Ectodermal cell (in vitro differentiated cells): ENCODE measurements around the gene LMO1.

Experiments
- H3K27ac ChIP-seq: 2 replicates; pipeline ENCODE4 v1.7.0; 2013; ENCODE audit warnings: mild to moderate bottlenecking, low read depth, low read length; ENCODE audit not compliant: insufficient read depth, poor library complexity, severe bottlenecking
- H3K27me3 ChIP-seq: 2 replicates; pipeline ENCODE4 v1.7.0; 2013; ENCODE audit warnings: mild to moderate bottlenecking, low read length; ENCODE audit not compliant: insufficient read depth, control insufficient read depth, poor library complexity, severe bottlenecking
- H3K36me3 ChIP-seq: one replicate; pipeline ENCODE4 v1.7.0; 2013; ENCODE audit warnings: low read length; ENCODE audit not compliant: control insufficient read depth, insufficient read depth
- H3K4me1 ChIP-seq: one replicate; pipeline ENCODE4 v1.7.0; 2013; ENCODE audit warnings: low read length; ENCODE audit not compliant: control insufficient read depth, insufficient read depth
- H3K4me3 ChIP-seq: 2 replicates; pipeline ENCODE4 v1.7.0; 2013; ENCODE audit warnings: low read depth, low read length, control low read depth; ENCODE audit not compliant: insufficient read depth
- H3K9me3 ChIP-seq: 2 replicates; pipeline ENCODE4 v1.7.0; 2013; ENCODE audit warnings: mild to moderate bottlenecking, low read length, moderate library complexity; ENCODE audit not compliant: control insufficient read depth
- WGBS, 2 experiments: methylation state at CpG; one replicate each; pipeline ENCODE4 v1.1.7; 2013; ENCODE audit warnings: missing lambda C conversion rate in 2 of 2; 5-methylcytosine and 5-hydroxymethylcytosine counted together

Gene LMO1

DNA sequence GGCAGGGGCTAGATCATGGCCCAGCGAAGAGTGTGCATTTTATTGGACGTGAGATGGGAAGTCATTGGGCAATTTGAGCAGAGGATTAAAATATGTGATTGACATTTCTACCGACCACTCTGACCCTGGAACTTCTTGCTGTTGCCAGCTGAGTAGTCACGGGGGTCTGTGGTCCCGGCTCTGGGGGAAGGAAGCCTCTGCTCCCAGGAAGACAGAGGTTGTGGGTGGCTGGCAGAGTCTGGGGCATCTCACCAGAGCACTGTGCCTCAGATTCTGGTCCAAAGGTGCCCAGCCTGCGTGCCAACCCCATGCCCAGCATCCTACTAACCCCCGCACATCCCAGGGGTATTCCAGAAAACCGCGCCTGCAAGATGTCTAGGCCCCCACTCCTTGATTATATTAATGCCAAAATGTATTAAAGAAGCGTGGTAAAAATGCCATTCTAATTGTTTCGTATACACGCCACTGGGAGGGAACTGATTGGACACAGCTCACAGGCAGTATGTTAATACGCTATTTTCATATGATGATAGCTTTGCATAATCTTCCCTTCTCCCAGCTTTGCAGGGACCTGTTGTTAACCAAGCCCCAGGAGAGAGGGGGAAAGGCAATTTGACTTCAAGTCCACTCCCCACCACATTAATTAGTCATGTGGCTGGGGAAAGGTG, 25.3 kb upstream of the LMO1 start:
- no peaks in the 10 kb centered on the region for H3K36me3 ChIP-seq
- no peak overlapping the region for H3K27ac ChIP-seq
- no peak overlapping the region for H3K4me3 ChIP-seq
- H3K27me3 ChIP-seq: no peaks in the 10 kb centered on the region
- no peaks in the 10 kb centered on the region for H3K9me3 ChIP-seq
- 92% methylated on average over 13 of the region's 13 CpGs for whole genome bisulfite sequencing, 2 experiments
- peaks cover 28% of the 10 kb centered on the region for H3K4me1 ChIP-seq

DNA sequence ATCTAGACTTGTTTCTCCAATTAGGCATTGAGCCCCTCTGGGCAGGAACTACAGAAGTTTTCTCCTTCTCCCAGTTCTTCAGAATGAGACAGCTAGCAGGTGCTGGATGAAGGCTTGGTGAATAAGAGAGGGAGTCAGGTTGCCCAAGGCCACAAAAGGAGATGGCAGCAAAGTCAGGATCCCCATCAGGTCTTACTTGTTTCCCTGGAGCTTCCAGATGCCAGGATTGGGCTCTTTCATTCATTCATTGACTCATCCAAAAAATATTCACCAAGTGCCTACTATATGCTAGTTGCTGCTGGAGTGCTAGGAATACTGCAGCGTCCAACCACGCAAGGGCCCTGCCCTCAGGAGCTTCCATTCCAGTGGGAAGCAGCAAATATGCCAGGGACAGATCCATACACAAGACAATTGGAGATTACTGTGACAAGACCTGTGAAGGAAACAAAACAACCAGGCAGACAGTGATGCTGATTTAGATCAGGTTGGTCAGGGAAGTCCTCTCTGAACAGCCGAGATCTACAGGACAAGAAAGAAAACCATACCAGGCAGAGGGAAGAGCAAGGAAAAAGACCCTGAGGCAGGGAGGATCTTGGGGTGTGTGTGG, 24.6 kb upstream of the LMO1 start:
- no peak overlapping the region for H3K27ac ChIP-seq
- H3K27me3 ChIP-seq: peaks cover under 1% of the 10 kb centered on the region
- H3K4me3 ChIP-seq: no peak overlapping the region
- H3K36me3 ChIP-seq: no peaks in the 10 kb centered on the region
- H3K4me1 ChIP-seq: peaks cover 30% of the 10 kb centered on the region
- 64 to 65% methylated on average over 3 of the region's 3 CpGs for WGBS, 2 experiments
- H3K9me3 ChIP-seq: no peaks in the 10 kb centered on the region

DNA sequence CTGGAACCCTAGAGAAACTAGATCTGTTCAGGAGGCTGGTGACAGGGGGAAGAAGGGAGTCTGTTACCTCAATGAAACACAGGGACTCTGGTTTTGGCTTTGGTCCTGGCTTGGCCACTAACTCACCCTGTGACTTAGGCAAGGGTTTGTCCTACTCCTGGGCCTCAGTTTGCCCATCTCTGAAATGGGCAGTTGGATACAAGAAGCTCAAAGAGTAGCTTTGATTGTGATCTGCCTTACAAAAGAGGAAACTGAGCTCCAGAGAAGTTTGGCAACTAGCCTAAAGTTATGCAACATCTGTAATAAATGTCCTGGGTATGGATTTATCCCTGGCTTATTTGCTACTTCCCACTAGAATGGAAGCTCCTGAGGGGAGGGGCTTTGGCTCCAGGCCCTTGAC, 24.0 kb upstream of the LMO1 start:
- H3K27me3 ChIP-seq: peaks cover 6% of the 10 kb centered on the region
- H3K27ac ChIP-seq: no peak overlapping the region
- no peaks in the 10 kb centered on the region for H3K36me3 ChIP-seq
- H3K4me1 ChIP-seq: peaks cover 36% of the 10 kb centered on the region
- H3K4me3 ChIP-seq: no peak overlapping the region
- H3K9me3 ChIP-seq: no peaks in the 10 kb centered on the region

DNA sequence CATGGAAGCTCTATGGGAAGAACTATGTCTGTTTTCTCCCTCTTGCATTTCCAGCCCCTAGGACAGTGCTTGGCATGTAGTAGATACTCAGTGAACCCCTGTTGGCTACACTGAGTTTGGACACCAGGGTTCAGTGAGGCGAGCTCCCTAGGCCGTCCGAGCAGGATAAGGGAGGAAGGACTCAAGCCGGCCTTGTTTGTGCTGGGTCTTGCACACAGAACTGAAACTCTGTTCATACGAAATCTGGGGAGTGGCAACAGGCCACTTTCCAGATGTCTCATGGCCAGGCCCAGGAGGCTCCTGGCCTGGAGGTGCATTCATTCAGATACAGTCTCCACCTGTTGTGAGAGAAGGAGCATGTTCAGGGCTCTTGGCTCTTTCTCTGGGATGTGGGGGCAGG, 23.6 kb upstream of the LMO1 start:
- Histone ChIP-seq H3K36me3 (no peaks in the 10 kb centered on the region), H3K4me1 (peaks cover 39% of the 10 kb centered on the region), H3K4me3 (no peak overlapping the region), H3K9me3 (no peaks in the 10 kb centered on the region), H3K27ac (no peak overlapping the region), H3K27me3 (peaks cover 7% of the 10 kb centered on the region)
- WGBS, 2 experiments: 93 to 95% methylated on average over 5 of the region's 5 CpGs

DNA sequence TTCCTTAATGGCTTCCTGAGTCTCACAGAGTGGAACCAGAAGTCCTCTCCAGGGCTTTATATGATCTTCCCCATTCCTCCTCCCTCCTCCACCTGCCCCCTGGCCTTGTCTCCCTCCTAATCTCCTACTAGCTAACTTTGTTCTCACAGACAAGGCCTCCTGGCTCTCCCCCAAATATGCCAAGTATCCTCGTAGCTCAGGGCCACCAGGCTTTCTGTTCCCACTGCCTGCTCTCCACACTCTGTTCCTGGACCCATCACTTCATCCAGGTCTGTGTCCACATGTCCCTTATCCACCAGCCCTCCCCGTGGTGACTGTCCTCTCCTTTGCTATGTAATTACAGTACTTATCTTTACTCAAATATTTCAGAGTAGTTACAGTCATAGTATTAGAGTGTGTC, 23.2 kb upstream of the LMO1 start:
- Histone ChIP-seq H3K4me1 (peaks cover 39% of the 10 kb centered on the region), H3K9me3 (no peaks in the 10 kb centered on the region), H3K27ac (no peak overlapping the region), H3K36me3 (no peaks in the 10 kb centered on the region), H3K4me3 (no peak overlapping the region), H3K27me3 (peaks cover 7% of the 10 kb centered on the region)
- WGBS, 2 experiments: 82 to 89% methylated on average over 2 of the region's 2 CpGs

DNA sequence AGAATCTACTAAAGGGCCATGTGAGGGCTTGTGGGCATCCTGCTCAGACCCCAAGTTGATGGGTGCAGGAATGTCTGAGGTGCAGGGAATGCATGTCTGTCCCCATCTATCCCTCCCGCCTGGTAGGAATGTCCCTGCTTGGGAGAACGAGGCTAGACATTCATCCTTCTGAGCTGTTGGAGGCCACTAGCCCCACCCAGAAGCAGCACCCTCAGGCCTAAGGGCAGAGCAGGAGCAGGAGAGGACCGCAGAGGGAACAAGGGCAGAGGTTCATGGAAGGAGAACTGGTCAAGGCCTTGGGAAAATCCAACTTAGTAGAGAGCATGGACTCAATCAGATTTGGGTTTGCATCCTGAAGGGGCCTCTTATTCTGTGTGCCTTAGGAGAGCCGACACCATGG, 22.1 kb upstream of the LMO1 start:
- 91% methylated on average over 4 of the region's 4 CpGs for WGBS, 2 experiments
- Histone ChIP-seq H3K4me1 (peaks cover 39% of the 10 kb centered on the region), H3K9me3 (no peaks in the 10 kb centered on the region), H3K4me3 (no peak overlapping the region), H3K27me3 (peaks cover 7% of the 10 kb centered on the region), H3K27ac (no peak overlapping the region), H3K36me3 (no peaks in the 10 kb centered on the region)

DNA sequence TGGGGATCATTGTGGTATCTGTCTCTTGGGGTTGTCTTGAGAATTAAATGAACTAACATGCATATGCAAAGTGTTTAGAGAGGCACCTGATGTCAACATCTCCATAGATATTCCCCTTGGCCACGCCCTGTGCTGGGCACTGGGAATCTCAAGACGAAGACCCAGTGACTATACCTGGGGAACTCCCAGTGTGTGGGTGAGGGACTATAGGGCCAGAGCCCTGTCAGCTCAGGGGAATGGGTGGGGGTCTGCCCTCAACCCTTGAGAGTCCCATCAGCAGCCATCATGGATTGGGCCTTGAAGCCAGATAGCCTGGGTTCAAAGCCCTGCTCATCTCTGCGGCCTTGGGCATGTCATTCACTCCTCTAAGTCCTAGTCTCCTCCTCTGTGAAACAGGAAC, 21.6 kb upstream of the LMO1 start:
- no peaks in the 10 kb centered on the region for H3K9me3 ChIP-seq
- no peak overlapping the region for H3K27ac ChIP-seq
- H3K4me3 ChIP-seq: no peak overlapping the region
- WGBS, 2 experiments: 94 to 95% methylated on average over 3 of the region's 3 CpGs
- H3K27me3 ChIP-seq: peaks cover 7% of the 10 kb centered on the region
- H3K4me1 ChIP-seq: peaks cover 36% of the 10 kb centered on the region
- H3K36me3 ChIP-seq: no peaks in the 10 kb centered on the region

DNA sequence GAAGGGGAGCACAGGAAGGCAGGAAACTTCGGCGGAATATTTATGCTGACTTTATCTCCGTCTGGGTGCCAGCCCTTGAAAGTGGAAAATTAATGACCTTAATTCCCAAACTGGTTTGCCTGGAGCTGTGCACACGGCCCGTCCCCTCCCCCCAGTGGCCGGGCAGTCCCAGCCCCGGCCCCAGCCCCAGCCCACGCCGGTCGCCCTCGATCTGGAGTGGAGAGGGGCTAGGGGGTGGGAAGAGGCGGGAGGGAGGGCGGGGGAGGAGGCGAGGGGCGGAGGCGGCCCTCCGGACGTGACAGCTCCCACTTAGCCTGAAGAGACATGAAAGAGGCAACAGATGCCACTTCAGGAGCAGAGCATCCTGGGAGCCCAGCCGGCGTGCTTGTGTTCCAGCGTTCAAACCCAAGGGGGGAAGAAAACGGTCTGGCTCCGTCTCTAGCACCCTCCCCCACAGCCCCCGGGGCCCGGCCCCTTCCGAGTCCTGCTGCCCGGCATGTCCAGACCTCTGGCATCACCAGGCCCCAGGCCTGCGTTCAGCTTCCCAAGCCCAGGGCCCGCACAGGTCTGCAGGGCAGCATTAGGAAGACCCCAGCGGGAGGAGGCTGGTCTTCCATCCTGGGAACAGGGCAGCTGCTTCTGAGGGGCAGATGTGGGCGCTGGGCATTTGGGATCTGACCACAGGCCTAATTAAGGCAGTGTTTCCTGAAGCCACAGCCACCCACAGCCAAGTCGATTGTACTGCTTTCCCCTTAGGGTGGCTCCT, 20.0 kb upstream of the LMO1 start:
- Histone ChIP-seq H3K36me3 (no peaks in the 10 kb centered on the region), H3K4me1 (peaks cover 21% of the 10 kb centered on the region), H3K4me3 (peak overlapping the region; percentile 21), H3K27me3 (peaks cover 7% of the 10 kb centered on the region), H3K27ac (peak overlapping the region; percentile 68), H3K9me3 (no peaks in the 10 kb centered on the region)
- 12 to 13% methylated on average over 32 of the region's 32 CpGs for WGBS, 2 experiments

DNA sequence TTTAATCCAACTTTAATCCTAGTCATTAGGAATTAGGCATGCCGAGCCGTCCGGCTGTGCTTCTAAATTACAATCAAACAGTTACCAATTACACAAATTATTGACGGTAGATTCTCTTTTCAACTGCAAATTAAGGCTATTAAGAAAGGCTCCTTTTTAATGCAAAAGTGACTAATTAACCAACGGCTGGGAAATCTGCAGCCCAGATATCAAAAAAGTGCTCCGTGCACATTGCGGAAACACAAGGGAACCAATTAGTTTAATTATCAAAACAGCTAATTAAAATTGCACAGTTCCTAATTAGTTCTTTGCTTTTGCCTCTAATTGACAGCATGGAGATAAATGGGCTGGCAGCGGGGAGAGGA, 19.4 kb upstream of the LMO1 start:
- peak overlapping the region; percentile 23 for H3K27ac ChIP-seq
- peak overlapping the region; percentile 21 for H3K4me3 ChIP-seq
- H3K27me3 ChIP-seq: peaks cover 7% of the 10 kb centered on the region
- H3K4me1 ChIP-seq: peaks cover 17% of the 10 kb centered on the region
- 4 to 6% methylated on average over 8 of the region's 8 CpGs for WGBS, 2 experiments
- no peaks in the 10 kb centered on the region for H3K9me3 ChIP-seq
- H3K36me3 ChIP-seq: no peaks in the 10 kb centered on the region

DNA sequence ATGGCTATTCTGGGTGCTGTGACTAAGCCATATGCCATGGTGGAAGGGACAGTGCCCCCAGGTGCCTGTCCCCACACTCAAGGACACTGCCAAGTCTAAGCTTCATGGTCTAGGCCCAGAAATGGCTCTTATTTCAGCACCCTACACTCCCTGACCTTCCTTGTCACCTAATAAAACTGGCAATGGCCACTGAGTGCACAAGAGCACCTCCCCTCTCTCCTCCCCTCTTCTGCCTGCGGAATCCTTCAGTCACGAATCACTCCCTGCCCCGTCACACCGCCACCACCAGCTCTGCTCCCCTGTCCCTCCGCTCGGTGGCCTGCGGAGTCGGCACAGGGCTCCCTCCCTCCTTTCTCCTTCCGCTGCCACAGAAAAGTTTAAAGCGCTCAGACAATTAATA, 19.0 kb upstream of the LMO1 start:
- H3K36me3 ChIP-seq: no peaks in the 10 kb centered on the region
- peaks cover 7% of the 10 kb centered on the region for H3K27me3 ChIP-seq
- H3K4me3 ChIP-seq: no peak overlapping the region
- 2 to 7% methylated on average over 10 of the region's 10 CpGs for WGBS, 2 experiments
- no peaks in the 10 kb centered on the region for H3K9me3 ChIP-seq
- H3K4me1 ChIP-seq: peaks cover 17% of the 10 kb centered on the region
- no peak overlapping the region for H3K27ac ChIP-seq
